ENCODE data around the gene DLG1.

The DLG1 gene

DNA sequence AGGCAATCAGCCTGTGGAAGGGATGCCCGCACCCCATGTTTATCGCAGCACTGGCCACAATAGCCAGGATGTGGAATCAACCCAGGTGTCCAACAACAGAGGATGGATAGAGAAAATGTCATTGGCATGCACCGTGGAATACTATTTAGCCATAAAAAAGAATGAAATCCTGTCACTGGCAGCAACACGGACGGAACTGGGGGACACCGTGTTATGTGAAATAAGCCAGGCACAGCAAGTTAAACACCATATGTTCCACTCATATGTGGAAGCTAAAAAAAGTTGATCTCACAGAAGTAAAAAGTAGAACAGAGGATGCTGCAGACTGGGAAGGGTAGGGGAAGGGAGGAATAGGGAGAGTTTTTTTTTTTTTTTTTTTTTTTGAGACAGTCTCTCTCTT, 284.4 kb downstream of the DLG1 start:
- Histone ChIP-seq H3K4me1 (ENCODE audit: control insufficient read depth, insufficient read depth, low read length) (no peaks in the 10 kb centered on the region), H3K36me3 (ENCODE audit: control insufficient read depth, insufficient read depth, low read length) (no peaks in the 10 kb centered on the region), H3K9ac (ENCODE audit: low read depth, low read length) (no peak overlapping the region), H3K27me3 (ENCODE audit: control insufficient read depth, insufficient read depth, low read length) (no peaks in the 10 kb centered on the region), H3K4me3 (ENCODE audit: low read depth, low read length) (no peak overlapping the region), H3K9me3 (ENCODE audit: control insufficient read depth, insufficient read depth, low read length) (no peaks in the 10 kb centered on the region)

- H3K9ac ChIP-seq (ENCODE audit: low read depth, low read length): no peak overlapping the region
- no peaks in the 10 kb centered on the region for H3K36me3 ChIP-seq (ENCODE audit: control insufficient read depth, insufficient read depth, low read length)
- no peaks in the 10 kb centered on the region for H3K27me3 ChIP-seq (ENCODE audit: control insufficient read depth, insufficient read depth, low read length)
- H3K4me3 ChIP-seq (ENCODE audit: low read depth, low read length): no peak overlapping the region
- no peaks in the 10 kb centered on the region for H3K9me3 ChIP-seq (ENCODE audit: control insufficient read depth, insufficient read depth, low read length)
- no peaks in the 10 kb centered on the region for H3K4me1 ChIP-seq (ENCODE audit: control insufficient read depth, insufficient read depth, low read length)
Measured at GRCh38 chr3:197012540-197012883, 285.9 kb downstream of the DLG1 start.

DNA sequence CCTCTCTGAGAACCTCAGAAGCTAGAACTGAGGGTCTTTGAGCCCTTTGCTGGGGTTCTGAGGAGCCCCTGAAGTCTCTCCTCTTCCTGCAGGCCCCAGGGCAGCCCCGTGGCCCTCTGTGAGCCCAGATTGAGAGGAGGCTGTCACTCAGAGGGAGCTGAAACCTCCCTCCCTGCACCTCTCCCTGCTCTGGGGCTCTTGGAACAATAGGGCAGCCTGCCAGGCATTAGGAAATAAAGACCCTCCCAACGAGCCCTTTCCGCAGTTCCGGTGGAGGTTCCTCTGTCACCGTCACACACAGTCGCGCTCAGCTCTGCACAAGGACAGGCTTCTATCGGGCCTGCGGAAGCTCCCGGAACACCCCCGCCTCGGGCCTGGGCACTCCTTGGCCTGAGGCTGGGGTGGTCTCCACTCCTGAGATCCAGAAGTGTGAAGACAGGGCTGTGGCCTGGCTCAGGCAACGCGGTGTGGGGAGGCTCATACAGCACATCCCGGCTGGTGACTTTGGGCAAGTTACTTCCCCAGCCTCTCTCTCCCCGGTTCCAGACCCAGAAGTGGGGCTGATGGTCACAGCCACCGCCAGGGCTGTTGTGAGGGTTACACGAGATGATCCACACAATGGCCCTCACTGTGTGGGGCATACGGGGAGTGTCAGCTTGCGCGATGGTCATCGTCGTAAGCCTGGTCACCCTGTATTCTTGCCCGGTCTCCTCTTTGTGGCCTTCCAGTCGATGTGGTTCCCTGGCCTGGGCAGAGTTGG, 286.5 kb downstream of the DLG1 start:
- no peak overlapping the region for H3K4me3 ChIP-seq (ENCODE audit: low read depth, low read length)
- no peaks in the 10 kb centered on the region for H3K9me3 ChIP-seq (ENCODE audit: control insufficient read depth, insufficient read depth, low read length)
- no peak overlapping the region for H3K9ac ChIP-seq (ENCODE audit: low read depth, low read length)
- H3K36me3 ChIP-seq (ENCODE audit: control insufficient read depth, insufficient read depth, low read length): no peaks in the 10 kb centered on the region
- no peaks in the 10 kb centered on the region for H3K4me1 ChIP-seq (ENCODE audit: control insufficient read depth, insufficient read depth, low read length)
- no peaks in the 10 kb centered on the region for H3K27me3 ChIP-seq (ENCODE audit: control insufficient read depth, insufficient read depth, low read length)

DNA sequence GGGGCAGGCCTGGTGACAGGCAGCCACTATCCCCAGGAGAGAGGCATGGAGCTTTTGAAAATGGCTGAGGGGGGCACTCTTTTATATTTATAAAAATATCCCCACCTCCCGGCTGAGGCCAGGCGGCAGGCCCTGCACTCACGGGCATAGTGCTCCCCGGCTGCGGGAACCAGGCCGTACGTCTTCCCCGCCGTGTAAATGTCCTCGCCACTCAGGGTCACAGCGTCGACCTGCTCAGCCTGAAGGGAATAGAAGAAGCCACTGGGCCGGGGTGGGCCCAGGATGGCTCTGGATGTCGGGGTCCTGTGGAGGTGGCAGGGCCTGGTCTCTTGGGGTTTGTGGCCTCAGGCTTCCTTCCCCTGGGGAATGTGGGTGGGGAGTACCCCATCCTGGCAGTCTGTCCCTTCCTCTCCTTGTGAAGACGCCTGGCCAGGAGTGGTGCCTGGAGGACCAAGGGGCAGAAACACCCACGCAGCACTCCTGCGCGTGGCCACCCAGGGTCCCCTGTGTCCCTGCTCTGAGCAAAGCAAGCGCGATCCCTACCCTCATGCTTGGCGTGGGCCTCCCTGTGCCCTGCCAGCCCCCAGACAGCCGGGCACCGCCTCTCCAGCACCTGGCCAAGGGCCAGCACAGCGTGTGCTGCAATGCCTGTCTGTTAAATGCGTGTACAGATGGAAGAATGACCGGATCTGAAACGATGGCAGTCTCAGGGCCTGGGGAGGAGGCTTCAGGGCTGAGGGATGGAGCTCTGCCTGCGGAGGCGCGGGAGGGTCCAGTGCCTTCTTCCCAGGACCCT, 287.7 kb downstream of the DLG1 start:
- Histone ChIP-seq H3K4me1 (ENCODE audit: control insufficient read depth, insufficient read depth, low read length) (no peaks in the 10 kb centered on the region), H3K9me3 (ENCODE audit: control insufficient read depth, insufficient read depth, low read length) (no peaks in the 10 kb centered on the region), H3K27me3 (ENCODE audit: control insufficient read depth, insufficient read depth, low read length) (no peaks in the 10 kb centered on the region), H3K4me3 (ENCODE audit: low read depth, low read length) (no peak overlapping the region), H3K36me3 (ENCODE audit: control insufficient read depth, insufficient read depth, low read length) (peaks cover 4% of the 10 kb centered on the region), H3K9ac (ENCODE audit: low read depth, low read length) (no peak overlapping the region)

- Histone ChIP-seq H3K27me3 (ENCODE audit: control insufficient read depth, insufficient read depth, low read length) (peaks cover 10% of the 10 kb centered on the region), H3K9ac (ENCODE audit: low read depth, low read length) (no peak overlapping the region), H3K4me1 (ENCODE audit: control insufficient read depth, insufficient read depth, low read length) (no peaks in the 10 kb centered on the region), H3K4me3 (ENCODE audit: low read depth, low read length) (no peak overlapping the region), H3K36me3 (ENCODE audit: control insufficient read depth, insufficient read depth, low read length) (peaks cover 4% of the 10 kb centered on the region), H3K9me3 (ENCODE audit: control insufficient read depth, insufficient read depth, low read length) (no peaks in the 10 kb centered on the region)
Measured at GRCh38 chr3:197009532-197010019, 288.8 kb downstream of the DLG1 start.

GRCh38 chr3:197008436-197009209, 289.8 kb downstream of the DLG1 start:
- peaks cover 4% of the 10 kb centered on the region for H3K4me1 ChIP-seq (ENCODE audit: control insufficient read depth, insufficient read depth, low read length)

GRCh38 chr3:197007953-197008352, 290.5 kb downstream of the DLG1 start:
- peaks cover 4% of the 10 kb centered on the region for H3K36me3 ChIP-seq (ENCODE audit: control insufficient read depth, insufficient read depth, low read length)
- no peaks in the 10 kb centered on the region for H3K9me3 ChIP-seq (ENCODE audit: control insufficient read depth, insufficient read depth, low read length)
- H3K9ac ChIP-seq (ENCODE audit: low read depth, low read length): no peak overlapping the region
- H3K4me1 ChIP-seq (ENCODE audit: control insufficient read depth, insufficient read depth, low read length): peaks cover 4% of the 10 kb centered on the region
- H3K27me3 ChIP-seq (ENCODE audit: control insufficient read depth, insufficient read depth, low read length): peaks cover 17% of the 10 kb centered on the region
- H3K4me3 ChIP-seq (ENCODE audit: low read depth, low read length): no peak overlapping the region

More at GRCh38 chr3:197008436-197009209, 289.8 kb downstream of the DLG1 start:
- Histone ChIP-seq H3K36me3 (ENCODE audit: control insufficient read depth, insufficient read depth, low read length) (peaks cover 4% of the 10 kb centered on the region), H3K9ac (ENCODE audit: low read depth, low read length) (no peak overlapping the region), H3K9me3 (ENCODE audit: control insufficient read depth, insufficient read depth, low read length) (no peaks in the 10 kb centered on the region), H3K27me3 (ENCODE audit: control insufficient read depth, insufficient read depth, low read length) (peaks cover 17% of the 10 kb centered on the region), H3K4me3 (ENCODE audit: low read depth, low read length) (no peak overlapping the region)

DNA sequence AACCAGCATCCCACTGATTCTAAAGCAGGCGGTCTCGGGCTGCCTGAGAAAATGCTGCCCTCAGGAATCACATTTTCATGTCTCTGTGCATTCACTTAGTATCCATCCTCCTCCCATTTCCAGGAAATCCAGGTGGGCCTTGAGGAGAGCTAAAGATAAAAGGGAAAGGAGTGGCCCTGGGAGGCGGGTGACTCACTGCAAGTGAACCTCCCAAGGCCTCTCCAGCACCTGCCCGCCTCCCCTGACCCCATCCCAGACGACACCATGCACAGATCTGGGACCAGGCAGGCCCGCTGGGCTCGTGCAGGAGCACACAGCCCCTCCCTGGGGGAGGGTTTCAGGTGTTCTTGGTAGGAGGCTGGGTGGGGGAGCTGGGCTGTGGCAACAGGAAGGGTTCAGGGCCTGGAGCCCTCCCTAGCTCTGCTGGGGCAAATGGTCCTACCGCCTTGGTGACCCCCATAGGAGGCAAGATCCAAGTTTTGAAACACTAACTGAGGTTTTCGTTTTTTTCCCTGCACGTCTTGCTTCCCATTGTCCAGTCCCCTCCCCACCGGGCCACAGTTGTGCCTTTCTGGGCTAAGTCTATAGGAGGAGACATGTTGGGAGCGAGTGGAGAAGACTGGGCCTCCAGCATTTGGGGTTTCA, 291.0 kb downstream of the DLG1 start:
- H3K36me3 ChIP-seq (ENCODE audit: control insufficient read depth, insufficient read depth, low read length): peaks cover 4% of the 10 kb centered on the region
- peaks cover 17% of the 10 kb centered on the region for H3K27me3 ChIP-seq (ENCODE audit: control insufficient read depth, insufficient read depth, low read length)
- H3K9ac ChIP-seq (ENCODE audit: low read depth, low read length): no peak overlapping the region
- no peak overlapping the region for H3K4me3 ChIP-seq (ENCODE audit: low read depth, low read length)
- peaks cover 4% of the 10 kb centered on the region for H3K4me1 ChIP-seq (ENCODE audit: control insufficient read depth, insufficient read depth, low read length)
- H3K9me3 ChIP-seq (ENCODE audit: control insufficient read depth, insufficient read depth, low read length): no peaks in the 10 kb centered on the region

GRCh38 chr3:197006860-197007259, 291.6 kb downstream of the DLG1 start:
- H3K4me1 ChIP-seq (ENCODE audit: control insufficient read depth, insufficient read depth, low read length): peaks cover 4% of the 10 kb centered on the region
- peaks cover 17% of the 10 kb centered on the region for H3K27me3 ChIP-seq (ENCODE audit: control insufficient read depth, insufficient read depth, low read length)
- H3K36me3 ChIP-seq (ENCODE audit: control insufficient read depth, insufficient read depth, low read length): peaks cover 4% of the 10 kb centered on the region
- no peak overlapping the region for H3K4me3 ChIP-seq (ENCODE audit: low read depth, low read length)
- H3K9ac ChIP-seq (ENCODE audit: low read depth, low read length): no peak overlapping the region
- H3K9me3 ChIP-seq (ENCODE audit: control insufficient read depth, insufficient read depth, low read length): no peaks in the 10 kb centered on the region

DNA sequence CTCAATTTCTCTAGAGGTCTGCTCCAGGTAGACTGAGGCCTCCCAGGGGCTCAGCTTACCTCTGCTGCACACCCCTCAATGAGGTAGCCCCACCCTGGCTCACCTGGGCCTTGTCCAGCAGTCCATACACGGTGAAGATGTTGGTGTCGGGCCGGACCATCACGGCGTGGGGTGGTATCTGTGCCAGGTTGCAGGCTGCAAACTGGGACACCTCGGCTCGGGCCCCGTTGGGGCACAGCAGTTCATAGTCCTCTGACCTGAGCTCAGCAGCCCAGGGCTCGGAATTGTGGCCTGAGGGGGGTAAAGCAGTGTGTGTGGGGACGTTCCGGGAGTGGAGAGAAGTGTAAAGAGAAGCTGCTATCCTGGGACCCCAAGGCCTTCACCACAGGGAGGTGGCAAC, 292.0 kb downstream of the DLG1 start:
- Histone ChIP-seq H3K27me3 (ENCODE audit: control insufficient read depth, insufficient read depth, low read length) (peaks cover 17% of the 10 kb centered on the region), H3K9ac (ENCODE audit: low read depth, low read length) (no peak overlapping the region), H3K4me3 (ENCODE audit: low read depth, low read length) (no peak overlapping the region), H3K36me3 (ENCODE audit: control insufficient read depth, insufficient read depth, low read length) (peaks cover 4% of the 10 kb centered on the region), H3K9me3 (ENCODE audit: control insufficient read depth, insufficient read depth, low read length) (no peaks in the 10 kb centered on the region), H3K4me1 (ENCODE audit: control insufficient read depth, insufficient read depth, low read length) (peaks cover 4% of the 10 kb centered on the region)
